Panc1 (cell line): ENCODE measurements around the gene RPL41.

Source experiments
- CTCF ChIP-seq: fragments of 450-650 bp; IDR thresholded peaks from 2 replicates; pipeline ENCODE4 v1.5.1; 2017; ENCODE audit warnings: mild to moderate bottlenecking
- POLR2AphosphoS5 ChIP-seq: IDR thresholded peaks from 2 replicates; pipeline ENCODE4 v1.6.1; 2012; ENCODE audit warnings: mild to moderate bottlenecking, low read depth, low read length, moderate library complexity
- SIN3A ChIP-seq: IDR thresholded peaks from 2 replicates; pipeline ENCODE4 v1.6.1; 2012; ENCODE audit warnings: low read depth, mild to moderate bottlenecking, low read length, moderate library complexity, borderline replicate concordance; ENCODE audit not compliant: insufficient read depth

GRCh38 chr12:56117778-56118687, 1.6 kb downstream of the RPL41 start, which contains the start of gene ZC3H10:
- TF ChIP-seq CTCF (peak; percentile 72), SIN3A (peak; percentile 98; the same call in 1 of the 2 replicates), POLR2AphosphoS5 (peak; percentile 100)
